HEK293 (cell line): ENCODE measurements around the gene XPOT.

Experiments used
- CTCF ChIA-PET: fragments of 350-600 bp; formaldehyde crosslinking; extraction: SDS; loops from one replicate; lab custom pipeline; 2021; ENCODE audit warnings: antibody characterized with exemption; lab: Yijun Ruan, JAX
- POLR2A ChIA-PET: fragments of 300-600 bp; formaldehyde crosslinking; extraction: SDS; loops from one replicate; lab custom pipeline; 2020; ENCODE audit warnings: antibody characterized with exemption, inconsistent platforms; lab: Yijun Ruan, JAX
- H3K27ac ChIP-seq: fragments of 200-500 bp; sonication (Bioruptor generic); 2 replicates; pipeline ENCODE4 v1.5.1; 2014; ENCODE audit warnings: low read depth, low read length, control low read depth, inconsistent platforms; ENCODE audit errors: extremely low read depth
- H3K36me3 ChIP-seq, 2 experiments: fragments of 200-500 bp in 1 of 2; sonication (Bioruptor generic) in 1 of 2; 1 replicate in 1 of 2; 2 replicates in 1 of 2; pipeline ENCODE4 v1.5.1; 2014 to 2017; ENCODE audit warnings: inconsistent platforms in 2 of 2, low read length in 2 of 2; ENCODE audit not compliant: control insufficient read depth in 2 of 2, insufficient read depth in 1 of 2
- H3K4me1 ChIP-seq: fragments of 200-500 bp; sonication (Bioruptor generic); 2 replicates; pipeline ENCODE4 v1.5.1; 2014; ENCODE audit warnings: mild to moderate bottlenecking, low read length, inconsistent platforms; ENCODE audit not compliant: control insufficient read depth, insufficient read depth
- H3K4me3 ChIP-seq: 2 replicates; pipeline ENCODE4 v1.5.1; 2011; ENCODE audit warnings: low read depth, mild to moderate bottlenecking, control low read depth, low read length, moderate library complexity
- H3K9me3 ChIP-seq: fragments of 200-500 bp; sonication (Bioruptor generic); 2 replicates; pipeline ENCODE4 v1.5.1; 2014; ENCODE audit warnings: low read depth, low read length, inconsistent platforms; ENCODE audit not compliant: control insufficient read depth, insufficient read depth
- GFI1B ChIP-seq: fragments of 450-650 bp; formaldehyde crosslinking; IDR thresholded peaks from 2 replicates; pipeline ENCODE4 v1.5.1; 2016; ENCODE audit warnings: missing biosample characterization, missing genetic modification characterization
- HIC1 ChIP-seq: fragments of 450-650 bp; formaldehyde crosslinking; IDR thresholded peaks from 2 replicates; pipeline ENCODE4 v1.5.1; 2016; ENCODE audit warnings: missing biosample characterization, missing genetic modification characterization
- PRDM6 ChIP-seq: fragments of 450-650 bp; formaldehyde crosslinking; IDR thresholded peaks from 2 replicates; pipeline ENCODE4 v1.5.1; 2017; ENCODE audit warnings: missing biosample characterization, missing genetic modification characterization
- REST ChIP-seq: fragments of 450-650 bp; formaldehyde crosslinking; IDR thresholded peaks from 2 replicates; pipeline ENCODE4 v1.5.1; 2016; ENCODE audit warnings: missing biosample characterization, missing genetic modification characterization
- TSHZ1 ChIP-seq: fragments of 450-650 bp; formaldehyde crosslinking; IDR thresholded peaks from 2 replicates; pipeline ENCODE4 v1.5.1; 2016; ENCODE audit warnings: missing biosample characterization, missing genetic modification characterization, borderline replicate concordance
- ZBTB26 ChIP-seq: fragments of 450-650 bp; formaldehyde crosslinking; optimal IDR thresholded peaks from 2 replicates; pipeline ENCODE3; 2016; ENCODE audit warnings: missing biosample characterization, mild to moderate bottlenecking, missing genetic modification characterization
- ZFHX2 ChIP-seq: fragments of 450-650 bp; formaldehyde crosslinking; conservative IDR thresholded peaks from 2 replicates; pipeline ENCODE4 v1.5.1; 2016; ENCODE audit warnings: missing biosample characterization, missing genetic modification characterization
- ZFP3 ChIP-seq: fragments of 450-650 bp; formaldehyde crosslinking; IDR thresholded peaks from 2 replicates; pipeline ENCODE4 v1.5.1; 2016; ENCODE audit warnings: low read depth, missing biosample characterization, missing genetic modification characterization
- ZNF157 ChIP-seq: fragments of 450-650 bp; formaldehyde crosslinking; IDR thresholded peaks from 2 replicates; pipeline ENCODE4 v1.5.1; 2016; ENCODE audit warnings: missing biosample characterization, missing genetic modification characterization
- ZNF174 ChIP-seq: fragments of 450-650 bp; formaldehyde crosslinking; IDR thresholded peaks from 2 replicates; pipeline ENCODE4 v1.5.0; 2017; ENCODE audit warnings: missing biosample characterization, mild to moderate bottlenecking, missing genetic modification characterization
- ZNF175 ChIP-seq: fragments of 450-650 bp; formaldehyde crosslinking; IDR thresholded peaks from 2 replicates; pipeline ENCODE4 v1.5.1; 2016; ENCODE audit warnings: missing biosample characterization, missing genetic modification characterization
- ZNF184 ChIP-seq: fragments of 450-650 bp; IDR thresholded peaks from 2 replicates; pipeline ENCODE4 v1.5.1; 2018; ENCODE audit warnings: missing biosample characterization, mild to moderate bottlenecking, missing genetic modification characterization
- ZNF202 ChIP-seq: fragments of 450-650 bp; formaldehyde crosslinking; IDR thresholded peaks from 2 replicates; pipeline ENCODE4 v1.5.1; 2016; ENCODE audit warnings: missing biosample characterization, missing genetic modification characterization, borderline replicate concordance
- ZNF23 ChIP-seq: fragments of 450-650 bp; formaldehyde crosslinking; IDR thresholded peaks from 2 replicates; pipeline ENCODE4 v1.5.1; 2016; ENCODE audit warnings: missing biosample characterization, missing genetic modification characterization, borderline replicate concordance
- ZNF354C ChIP-seq: fragments of 450-650 bp; formaldehyde crosslinking; IDR thresholded peaks from 2 replicates; pipeline ENCODE4 v1.5.1; 2016; ENCODE audit warnings: missing biosample characterization, missing genetic modification characterization, low read depth, borderline replicate concordance
- ZNF366 ChIP-seq: fragments of 450-650 bp; formaldehyde crosslinking; conservative IDR thresholded peaks from 2 replicates; pipeline ENCODE4 v1.5.1; 2016; ENCODE audit warnings: missing biosample characterization, missing genetic modification characterization
- ZNF37A ChIP-seq: fragments of 450-650 bp; IDR thresholded peaks from 2 replicates; pipeline ENCODE4 v1.5.1; 2018; ENCODE audit warnings: missing biosample characterization, missing genetic modification characterization
- ZNF701 ChIP-seq: fragments of 450-650 bp; formaldehyde crosslinking; IDR thresholded peaks from 2 replicates; pipeline ENCODE4 v1.5.1; 2016; ENCODE audit warnings: missing biosample characterization, missing genetic modification characterization
- ZNF837 ChIP-seq: fragments of 450-650 bp; formaldehyde crosslinking; IDR thresholded peaks from 2 replicates; pipeline ENCODE4 v1.5.1; 2016; ENCODE audit warnings: missing biosample characterization, missing genetic modification characterization
- ZSCAN30 ChIP-seq: fragments of 450-650 bp; IDR thresholded peaks from 2 replicates; pipeline ENCODE4 v1.5.1; 2018; ENCODE audit warnings: missing biosample characterization, mild to moderate bottlenecking, missing genetic modification characterization, moderate library complexity
- TF ChIP-seq, protein P1 (sequence below): fragments of 450-650 bp; IDR thresholded peaks from 2 replicates; pipeline ENCODE4 v1.5.1; 2018; ENCODE audit warnings: missing biosample characterization, mild to moderate bottlenecking, missing genetic modification characterization

XPOT gene

GRCh38 chr12:64387197-64387816 lies 16.9 kb upstream of the XPOT start:
- Histone ChIP-seq H3K9me3 (no peaks in the 10 kb centered on the region), H3K4me3 (no peak overlapping the region), H3K27ac (no peak overlapping the region), H3K36me3 (no peaks in the 10 kb centered on the region), H3K4me1 (0 out of 2 replicates have a peak, but pooled peaks cover 2% of the 10 kb centered on the region)
- ChIA-PET CTCF (interaction anchor here (1.9 kb wide), 1 partner anchor 10 kb away, joined by 4 read pairs; no protein-coding TSS in a partner anchor), POLR2A (no interaction called here)
- no peak for TF ChIP-seq ZFHX2 (tag by site-specific recombination)
- no peak for TF ChIP-seq ZNF366 (tag by site-specific recombination)
- TF ChIP-seq ZNF184 (tag by site-specific recombination): 0 out of 2 replicates have a peak, but pooled peaks have one; percentile 34
- TF ChIP-seq ZNF354C (tag by site-specific recombination): no peak
- no peak for TF ChIP-seq ZFP3 (tag by site-specific recombination)
- TF ChIP-seq ZNF174 (tag by site-specific recombination): 0 out of 2 replicates have a peak, but pooled peaks have one; percentile 45
- TF ChIP-seq, protein P1, sequence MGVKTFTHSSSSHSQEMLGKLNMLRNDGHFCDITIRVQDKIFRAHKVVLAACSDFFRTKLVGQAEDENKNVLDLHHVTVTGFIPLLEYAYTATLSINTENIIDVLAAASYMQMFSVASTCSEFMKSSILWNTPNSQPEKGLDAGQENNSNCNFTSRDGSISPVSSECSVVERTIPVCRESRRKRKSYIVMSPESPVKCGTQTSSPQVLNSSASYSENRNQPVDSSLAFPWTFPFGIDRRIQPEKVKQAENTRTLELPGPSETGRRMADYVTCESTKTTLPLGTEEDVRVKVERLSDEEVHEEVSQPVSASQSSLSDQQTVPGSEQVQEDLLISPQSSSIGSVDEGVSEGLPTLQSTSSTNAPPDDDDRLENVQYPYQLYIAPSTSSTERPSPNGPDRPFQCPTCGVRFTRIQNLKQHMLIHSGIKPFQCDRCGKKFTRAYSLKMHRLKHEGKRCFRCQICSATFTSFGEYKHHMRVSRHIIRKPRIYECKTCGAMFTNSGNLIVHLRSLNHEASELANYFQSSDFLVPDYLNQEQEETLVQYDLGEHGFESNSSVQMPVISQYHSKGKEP (tag by site-specific recombination): 0 out of 2 replicates have a peak, but pooled peaks have one; percentile 32
- no peak for TF ChIP-seq ZSCAN30 (tag by site-specific recombination)
- TF ChIP-seq ZNF175: no peak
- no peak for TF ChIP-seq REST (tag by site-specific recombination)
- no peak for TF ChIP-seq TSHZ1 (tag by site-specific recombination)
- no peak for TF ChIP-seq ZNF701 (tag by site-specific recombination)
- no peak for TF ChIP-seq HIC1 (tag by site-specific recombination)
- no peak for TF ChIP-seq ZNF202 (tag by site-specific recombination)
- no peak for TF ChIP-seq ZNF23 (tag by site-specific recombination)
- no peak for TF ChIP-seq ZNF157 (tag by site-specific recombination)
- TF ChIP-seq GFI1B (tag by site-specific recombination): no peak
- TF ChIP-seq ZNF837: no peak
- no peak for TF ChIP-seq ZBTB26 (tag by site-specific recombination)
- TF ChIP-seq ZNF37A (tag by site-specific recombination): no peak
- peak; percentile 59 for TF ChIP-seq PRDM6
